ENCODE data around the gene A2ML1.
"Not testable (repeated sequence)": the region's sequence is repeated elsewhere in the genome, so short reads cannot be mapped to it uniquely, and the experiment has no call there.

A2ML1 gene

DNA sequence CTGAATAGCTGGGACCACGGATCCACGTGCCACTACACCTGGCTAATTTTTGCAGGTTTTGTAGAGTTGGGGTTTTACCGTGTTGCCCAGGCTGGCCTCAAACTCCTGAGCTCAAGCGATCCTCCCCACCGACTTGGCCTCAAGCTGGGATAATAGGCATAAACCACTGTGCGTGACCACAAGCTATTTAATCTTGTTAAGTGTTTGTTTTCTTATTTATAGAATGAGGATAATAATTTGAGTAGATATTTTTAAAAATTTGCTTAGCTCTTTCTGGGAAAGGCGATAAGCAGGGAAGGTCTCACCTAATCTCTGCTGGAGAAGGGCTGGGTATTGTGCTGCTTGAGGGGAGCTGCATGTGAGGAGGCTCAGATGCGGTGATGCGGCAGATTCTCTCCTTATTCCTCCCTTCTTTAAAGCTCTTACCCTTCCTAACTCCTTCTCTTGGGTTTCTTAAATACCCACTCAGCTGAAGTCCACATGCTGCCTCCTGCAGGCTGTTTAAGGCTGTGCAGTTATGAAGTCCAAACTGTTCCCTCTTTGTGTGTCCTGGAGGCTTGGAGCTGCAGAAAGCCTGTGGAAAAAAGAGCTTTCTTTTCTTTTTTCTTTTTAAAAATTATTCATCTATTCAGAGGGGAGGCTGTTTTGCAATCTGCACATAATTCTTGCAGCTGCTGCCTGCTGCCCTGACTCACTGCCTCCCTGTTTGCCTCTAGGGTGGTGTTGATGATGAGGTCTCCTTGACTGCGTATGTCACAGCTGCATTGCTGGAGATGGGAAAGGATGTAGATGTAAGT, 37.9 kb downstream of the A2ML1 start:
- DNase-seq, result no peak

DNA sequence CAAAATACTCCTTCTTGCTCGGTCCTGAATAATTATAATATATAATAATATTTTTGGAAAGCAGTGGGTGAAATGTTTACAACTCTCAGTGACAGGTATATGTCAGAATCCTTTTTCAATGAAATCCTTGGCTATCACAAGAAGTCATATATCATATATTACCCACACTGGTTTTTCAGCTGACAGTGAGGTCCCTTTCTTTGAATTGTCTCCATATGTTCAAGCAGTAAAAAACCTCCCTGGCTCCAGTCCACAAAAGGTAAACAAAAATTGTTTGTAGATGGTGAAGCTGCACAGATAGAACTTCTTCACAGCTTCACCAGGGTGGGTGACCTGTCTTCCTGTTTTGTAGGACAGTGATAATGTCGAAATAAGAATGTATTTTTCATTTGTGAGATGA, 44.0 kb downstream of the A2ML1 start:
- DNase-seq, result no peak

DNA sequence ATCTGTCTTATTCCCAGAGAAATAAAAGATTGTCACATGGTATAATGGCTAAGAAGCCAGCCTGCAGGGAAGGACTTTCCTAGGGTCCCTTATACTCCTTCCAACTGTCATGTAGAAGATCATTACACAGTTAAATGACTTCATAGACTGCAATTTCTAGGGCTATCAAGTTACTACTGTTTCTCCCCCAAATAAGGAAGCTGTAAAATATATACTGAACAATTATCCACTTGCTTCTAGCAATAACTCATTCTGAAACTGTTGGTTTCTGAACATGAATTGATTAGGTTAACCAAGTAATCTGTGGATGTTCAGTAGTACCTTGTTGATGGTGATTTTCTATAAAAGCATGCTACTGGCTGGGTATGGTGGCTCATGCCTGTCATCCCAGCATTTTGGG, 44.6 kb downstream of the A2ML1 start:
- DNase-seq, result no peak

DNA sequence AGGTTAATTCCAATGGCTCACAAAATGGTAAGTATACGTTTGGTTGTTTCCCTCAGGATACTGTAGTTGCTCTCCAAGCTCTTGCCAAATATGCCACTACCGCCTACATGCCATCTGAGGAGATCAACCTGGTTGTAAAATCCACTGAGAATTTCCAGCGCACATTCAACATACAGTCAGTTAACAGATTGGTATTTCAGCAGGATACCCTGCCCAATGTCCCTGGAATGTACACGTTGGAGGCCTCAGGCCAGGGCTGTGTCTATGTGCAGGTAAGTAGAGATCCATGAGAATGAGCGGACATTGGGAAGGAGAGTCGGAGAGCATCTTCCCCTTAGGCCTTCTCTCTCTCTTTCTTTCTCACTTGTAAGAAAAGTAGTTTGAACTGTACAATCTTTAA, 45.4 kb downstream of the A2ML1 start:
- no peak for DNase-seq

DNA sequence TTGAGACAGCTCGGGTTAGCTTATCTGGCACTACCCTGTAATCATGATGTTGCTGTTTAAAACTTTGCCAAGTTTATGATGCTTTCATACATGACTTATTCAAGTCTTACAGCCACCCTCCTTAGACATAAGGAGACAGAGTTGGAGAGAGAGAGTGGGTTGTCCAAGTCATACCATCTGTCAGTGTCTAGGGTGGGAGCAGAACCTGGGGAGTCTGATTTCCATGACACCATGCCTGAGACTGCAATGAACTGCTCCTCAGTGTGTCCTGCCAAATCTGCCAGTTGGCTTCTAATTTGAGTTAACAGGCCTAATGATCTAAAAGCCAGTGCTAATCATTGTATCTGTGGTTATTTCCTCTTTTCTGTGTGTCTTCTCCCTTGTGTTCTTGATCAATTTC, 48.2 kb downstream of the A2ML1 start:
- DNase-seq, result no peak

DNA sequence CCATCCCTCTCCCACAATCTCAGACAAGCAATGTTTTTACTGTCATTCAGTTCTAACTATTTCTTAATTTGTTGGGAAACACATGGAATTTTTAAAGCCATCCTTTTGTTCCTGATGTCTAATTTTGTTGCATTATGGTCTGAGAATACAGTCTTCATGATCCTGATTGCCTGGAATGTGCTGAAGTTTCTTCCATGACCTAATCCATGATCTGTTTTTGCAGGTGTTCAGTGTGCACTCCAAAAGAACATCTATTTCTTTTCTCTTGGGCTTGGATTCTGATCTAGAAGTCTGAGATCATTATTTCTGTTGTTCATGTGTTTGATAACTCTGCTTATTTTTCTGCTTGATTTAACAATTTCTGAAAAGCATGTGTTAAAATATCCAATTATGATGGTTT, 48.6 kb downstream of the A2ML1 start:
- DNase-seq, result no peak

DNA sequence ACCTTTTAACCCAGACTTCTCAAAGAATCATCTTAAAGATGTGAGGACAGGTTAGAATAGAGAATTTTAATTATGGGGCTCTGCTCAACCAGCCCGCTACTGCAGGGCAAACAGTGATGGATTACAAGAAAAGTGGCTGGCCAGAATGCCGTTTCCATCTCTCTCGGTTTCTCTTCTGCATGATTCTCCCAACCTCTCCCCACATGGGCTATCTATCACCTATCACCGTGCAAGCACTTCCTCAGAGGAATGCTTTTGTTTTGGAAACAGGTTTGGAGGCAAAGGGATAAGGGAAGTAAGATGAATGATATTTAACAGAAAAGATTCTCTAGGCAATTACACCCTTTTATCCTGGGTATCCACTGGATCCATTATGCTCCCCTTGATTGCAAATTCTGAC, 54.5 kb downstream of the A2ML1 start:
- DNase-seq, result no peak

DNA sequence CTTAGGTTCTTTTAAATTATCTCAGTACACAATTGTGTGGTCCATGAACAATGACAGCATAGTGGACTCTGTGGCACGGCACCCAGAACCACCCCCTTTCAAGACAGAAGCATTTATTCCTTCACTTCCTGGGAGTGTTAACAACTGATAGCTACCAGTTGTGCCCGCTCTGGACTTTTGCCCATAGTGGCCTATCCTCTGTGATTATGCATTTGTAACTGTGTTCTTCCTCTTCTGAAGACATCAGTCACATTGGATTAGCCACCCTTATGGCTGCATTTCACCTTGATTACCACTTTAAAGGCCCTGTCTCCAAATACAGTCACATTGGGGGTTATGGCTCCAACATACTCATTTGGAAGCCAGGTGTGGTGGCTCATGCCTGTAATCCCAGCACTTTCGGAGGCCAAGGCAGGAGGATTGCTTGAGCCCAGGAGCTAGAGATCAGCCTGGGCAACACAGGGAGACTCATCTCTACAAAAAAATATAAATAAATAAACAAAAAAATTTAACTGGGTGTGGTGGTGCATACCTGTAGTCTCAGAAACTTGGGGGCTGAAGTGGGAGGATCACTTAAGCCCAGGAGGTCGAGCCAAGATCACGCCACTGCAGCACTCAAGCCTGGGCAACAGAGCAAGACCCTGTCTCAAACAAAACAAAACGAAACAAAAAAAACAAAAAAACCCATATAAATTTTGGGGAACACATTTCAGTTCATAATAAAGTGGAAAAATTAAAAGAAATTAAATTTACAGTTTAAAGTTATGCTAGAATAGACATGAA, 64.3 kb downstream of the A2ML1 start:
- no peak for DNase-seq

DNA sequence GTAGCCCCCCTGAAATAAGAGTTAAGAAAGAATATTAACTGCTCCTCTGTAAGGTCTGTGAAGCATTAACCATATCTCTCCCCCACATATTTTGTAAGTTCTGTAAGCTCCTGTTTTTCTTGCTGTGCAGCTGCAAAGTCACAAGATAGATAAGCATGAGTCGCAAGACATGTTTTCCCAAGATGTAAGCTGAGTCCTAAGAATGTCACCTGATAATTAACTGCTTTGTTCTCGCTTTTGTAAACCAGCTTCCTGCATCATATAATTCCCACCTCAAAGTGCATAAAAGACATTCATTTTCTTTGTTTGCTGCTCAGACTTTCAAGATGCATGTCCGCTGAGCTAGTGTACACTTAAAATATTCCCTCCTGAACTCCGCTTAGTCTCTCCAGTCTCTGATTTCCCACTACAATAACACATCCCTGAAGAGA, 64.9 kb downstream of the A2ML1 start:
- DNase-seq, result no peak

DNA sequence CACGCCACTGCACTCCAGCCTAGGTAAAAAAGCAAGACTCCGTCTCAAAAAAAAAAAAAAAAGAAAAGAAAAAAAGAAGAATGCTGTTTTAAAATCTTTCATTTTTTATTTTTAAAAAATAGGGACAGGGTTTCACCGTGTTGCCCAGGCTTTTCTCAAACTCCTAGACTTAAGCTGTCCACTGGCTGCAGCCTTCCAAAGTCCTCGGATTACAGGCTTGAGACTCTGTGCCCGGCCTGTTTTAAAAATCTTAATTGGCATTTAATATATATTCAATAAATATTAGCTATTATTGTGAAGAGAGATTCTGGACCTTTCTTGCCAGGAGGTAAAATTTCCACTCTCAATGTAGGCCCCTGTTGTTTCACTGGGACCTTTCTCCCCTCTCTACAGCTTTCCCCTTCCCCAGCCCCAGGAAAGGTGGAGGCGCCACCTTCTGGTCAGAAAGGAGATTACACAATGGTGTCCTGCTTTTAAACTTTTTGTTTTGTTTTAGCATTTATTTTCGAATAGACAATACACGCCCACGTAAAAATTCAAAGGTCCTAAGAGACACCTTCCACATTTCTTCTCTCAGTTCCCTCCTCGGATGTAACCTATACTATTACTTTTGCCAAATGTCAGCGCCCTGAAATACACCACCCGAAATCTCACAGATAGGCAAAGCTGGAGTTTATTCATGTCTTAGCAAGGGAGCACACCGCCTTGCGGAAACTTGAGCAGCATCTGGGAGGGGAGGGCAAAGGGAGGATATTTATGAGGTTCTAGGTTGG, 68.1 kb downstream of the A2ML1 start:
- DNase-seq, result peak in 3 of 4 experiments; percentile 3 to 35 (median 33)

DNA sequence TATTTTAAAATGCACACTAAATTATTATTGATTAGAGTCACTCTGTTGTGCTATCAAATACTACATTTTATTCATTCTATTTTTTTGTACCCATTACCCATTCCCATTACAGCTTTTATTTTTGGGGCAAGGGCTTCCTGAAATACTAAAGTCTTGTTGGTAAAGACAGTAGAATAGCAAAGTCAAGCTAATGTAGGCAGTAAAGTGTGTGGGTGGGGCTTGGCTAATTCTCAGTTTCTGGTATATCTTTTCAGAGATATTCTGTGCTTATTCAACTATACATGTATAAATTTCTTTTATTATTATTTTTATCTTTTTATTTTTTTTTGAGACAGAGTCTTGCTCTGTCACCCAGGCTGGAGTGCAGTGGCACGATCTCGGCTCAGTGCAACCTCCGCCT, 69.6 kb downstream of the A2ML1 start:
- no peak for DNase-seq

DNA sequence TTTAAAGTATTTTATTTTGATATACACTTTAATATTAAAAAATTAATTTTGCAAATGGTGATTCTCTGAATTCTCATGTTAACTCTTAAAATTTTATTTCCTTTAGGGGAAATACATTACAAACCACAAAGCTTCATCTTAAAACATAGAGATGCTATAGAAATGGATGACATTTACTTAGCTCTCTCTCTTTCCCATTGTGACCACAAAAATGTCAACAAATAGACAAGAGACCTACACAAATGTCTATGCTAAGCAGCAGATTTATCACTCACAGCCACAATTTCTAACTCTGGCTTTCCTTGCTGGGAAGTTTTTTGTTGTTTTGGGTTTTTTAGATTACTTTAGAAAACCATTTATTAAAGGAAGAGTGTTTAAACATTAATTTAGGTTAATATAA, 72.0 kb downstream of the A2ML1 start:
- no peak for DNase-seq

DNA sequence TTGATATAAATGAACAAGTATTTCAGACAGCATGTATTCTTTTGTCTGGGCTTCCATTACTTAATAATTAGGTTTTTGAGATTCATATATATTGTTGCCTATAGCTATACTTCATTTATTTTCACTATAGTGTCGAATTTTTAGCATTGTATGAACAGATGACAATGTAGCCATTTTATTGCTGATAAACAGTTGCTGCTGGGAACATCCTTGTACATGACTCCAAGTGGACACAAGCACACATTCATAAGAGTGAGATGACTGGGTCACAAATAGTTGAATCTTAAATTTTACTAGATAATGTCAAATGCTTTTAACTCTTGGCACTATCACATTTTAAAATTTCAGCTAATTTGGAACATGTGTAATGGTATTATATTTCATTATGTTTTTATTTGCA, 72.6 kb downstream of the A2ML1 start:
- DNase-seq, result no peak

DNA sequence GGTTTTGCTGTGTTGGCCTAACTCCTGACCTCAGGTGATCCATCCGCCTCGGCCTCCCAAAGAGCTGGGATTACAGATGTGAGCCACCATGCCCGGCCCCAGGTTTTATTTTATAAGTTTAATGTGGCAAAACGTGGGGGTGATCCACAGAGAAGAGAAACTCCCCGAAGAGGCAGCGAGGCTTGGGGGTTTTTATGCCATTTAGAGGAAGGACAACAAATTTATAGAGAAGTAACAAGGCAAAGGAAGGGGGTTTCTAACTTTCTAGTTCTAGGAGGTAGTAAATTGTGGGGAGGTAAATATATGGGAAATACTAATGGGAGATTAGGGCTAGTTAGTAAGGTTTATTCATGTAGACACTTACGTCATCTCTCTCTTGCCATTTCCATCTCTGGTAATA, 74.7 kb downstream of the A2ML1 start:
- DNase-seq, result no peak

DNA sequence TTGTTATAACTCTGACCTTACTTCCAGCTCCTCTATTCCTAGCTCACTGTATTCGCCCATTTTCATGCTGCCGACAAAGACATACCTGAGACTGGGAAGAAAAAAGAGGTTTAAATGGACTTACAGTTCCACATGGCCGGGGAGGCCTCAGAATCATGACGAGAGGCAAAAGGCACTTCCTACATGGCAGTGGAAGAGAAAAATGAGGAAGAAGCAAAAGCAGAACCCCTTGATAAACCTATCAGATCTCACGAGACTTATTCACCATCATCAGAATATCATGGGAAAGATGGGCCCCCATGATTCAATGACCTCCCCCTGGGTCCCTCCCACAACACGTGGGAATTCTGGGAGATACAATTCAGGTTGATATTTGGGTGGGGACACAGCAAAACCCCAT, 77.4 kb downstream of the A2ML1 start:
- DNase-seq, result no peak

DNA sequence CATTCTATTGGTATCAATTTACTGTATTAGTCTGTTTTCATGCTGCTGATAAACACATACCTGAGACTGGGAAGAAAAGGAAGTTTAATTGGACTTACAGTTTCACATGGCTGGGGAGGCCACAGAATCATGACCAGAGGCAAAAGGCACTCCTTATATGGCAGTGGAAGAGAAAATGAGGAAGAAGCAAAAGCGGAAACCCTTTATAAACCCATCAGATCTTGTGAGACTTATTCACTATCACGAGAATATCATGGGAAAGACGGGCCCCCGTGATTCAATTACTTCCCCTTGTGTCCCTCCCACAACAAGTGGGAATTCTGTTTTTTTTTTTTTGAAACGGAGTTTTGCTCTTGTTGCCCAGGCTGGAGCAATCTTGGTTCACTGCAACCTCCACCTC, 80.3 kb downstream of the A2ML1 start:
- not testable (repeated sequence) for DNase-seq

DNA sequence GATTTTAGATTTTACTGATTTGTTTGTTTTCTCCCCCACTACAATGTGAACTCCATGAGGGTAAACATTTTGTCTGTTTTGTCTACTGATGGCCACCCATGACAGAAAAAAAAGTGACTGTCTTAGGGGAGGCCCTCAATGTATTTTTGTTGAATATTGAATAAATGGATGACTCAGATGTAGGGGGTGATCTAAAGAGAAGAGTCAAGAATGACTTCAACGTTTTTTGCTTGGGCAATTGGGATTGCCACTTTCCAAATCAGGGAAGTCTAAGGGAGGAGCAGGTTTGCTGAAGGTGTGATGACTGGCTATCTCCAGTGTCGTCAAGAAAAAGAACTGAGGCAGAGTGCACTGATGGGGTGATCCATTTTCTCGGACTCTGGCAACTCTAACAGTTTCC, 81.2 kb downstream of the A2ML1 start:
- DNase-seq, result no peak

DNA sequence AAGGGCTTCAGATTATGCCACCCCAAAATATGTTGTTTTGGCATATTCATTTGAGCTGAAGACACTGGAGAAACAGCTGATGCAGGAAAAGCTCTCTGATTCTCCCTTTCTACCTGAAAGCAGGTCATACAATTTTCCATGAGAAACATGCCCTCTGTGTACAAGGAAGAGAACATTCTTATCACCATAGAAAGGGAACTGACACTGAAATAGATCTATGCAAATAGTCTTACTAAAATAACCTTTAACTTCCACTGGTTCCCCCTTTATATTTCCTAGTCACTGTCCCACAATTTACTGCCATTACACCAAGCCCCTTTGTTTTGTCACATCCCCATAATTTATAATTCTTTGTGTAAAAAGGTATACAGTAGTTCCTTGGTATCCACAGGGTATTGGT, 82.2 kb downstream of the A2ML1 start:
- DNase-seq, result no peak

DNA sequence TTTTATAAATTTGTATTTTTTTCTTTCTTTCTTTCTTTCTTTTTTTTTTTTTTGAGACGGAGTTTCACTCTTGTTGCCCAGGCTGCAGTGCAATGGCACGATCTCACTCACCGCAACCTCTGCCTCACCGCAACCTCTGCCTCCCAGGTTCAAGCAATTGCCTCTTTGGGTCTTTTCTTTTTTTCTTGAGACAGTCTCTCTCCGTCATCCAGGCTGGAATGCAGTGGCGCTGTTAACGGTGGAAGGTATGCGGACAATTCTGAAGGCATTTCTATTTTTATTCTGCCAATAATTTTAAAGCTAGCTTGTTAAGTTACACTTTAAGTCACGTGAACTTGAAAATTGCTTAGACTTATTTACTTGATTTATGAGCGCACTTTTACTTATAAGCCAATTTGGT, 83.1 kb downstream of the A2ML1 start:
- DNase-seq, result no peak

DNA sequence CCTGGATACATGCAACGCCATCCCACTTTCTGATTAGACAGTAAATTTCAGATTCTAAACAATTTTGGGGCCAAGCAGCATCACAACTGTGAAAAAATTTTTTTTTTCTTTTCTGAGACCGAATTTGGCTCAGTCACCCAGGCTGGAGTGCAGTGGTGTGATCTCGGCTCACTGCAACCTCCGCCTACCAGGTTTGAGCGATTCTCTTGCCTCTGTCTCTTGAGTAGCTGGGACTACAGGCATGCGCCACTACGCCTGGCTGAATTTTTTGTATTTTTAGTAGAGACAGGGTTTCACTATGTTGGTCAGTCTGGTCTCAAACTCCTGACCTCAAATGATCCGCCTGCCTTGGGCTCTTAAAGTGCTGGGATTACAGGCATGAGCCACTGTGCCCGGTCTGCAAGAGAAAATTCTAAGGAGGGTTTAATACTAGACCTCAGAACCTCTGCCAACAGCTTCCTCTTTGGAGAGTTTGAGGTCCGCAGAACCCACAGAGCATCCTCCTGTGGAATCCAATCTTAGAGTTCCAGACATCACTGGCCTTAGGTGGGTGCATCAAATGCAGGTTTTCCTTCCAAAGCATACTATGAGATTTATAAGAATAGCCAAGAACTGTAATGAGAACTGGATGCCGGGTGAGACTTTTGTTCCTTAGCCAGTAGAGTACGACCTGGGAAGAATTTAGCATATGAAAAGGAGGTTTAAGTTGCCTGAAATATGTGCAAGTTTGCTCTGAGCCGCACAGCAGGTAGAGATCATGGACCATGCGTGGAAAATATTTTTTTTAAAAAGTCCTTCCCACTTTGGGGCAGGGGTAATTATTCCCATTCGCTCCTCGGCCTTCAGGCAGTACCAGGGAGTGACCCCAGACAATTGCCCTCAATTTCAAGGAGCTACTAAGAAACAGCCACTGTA, 84.1 kb downstream of the A2ML1 start:
- no peak for DNase-seq

DNA sequence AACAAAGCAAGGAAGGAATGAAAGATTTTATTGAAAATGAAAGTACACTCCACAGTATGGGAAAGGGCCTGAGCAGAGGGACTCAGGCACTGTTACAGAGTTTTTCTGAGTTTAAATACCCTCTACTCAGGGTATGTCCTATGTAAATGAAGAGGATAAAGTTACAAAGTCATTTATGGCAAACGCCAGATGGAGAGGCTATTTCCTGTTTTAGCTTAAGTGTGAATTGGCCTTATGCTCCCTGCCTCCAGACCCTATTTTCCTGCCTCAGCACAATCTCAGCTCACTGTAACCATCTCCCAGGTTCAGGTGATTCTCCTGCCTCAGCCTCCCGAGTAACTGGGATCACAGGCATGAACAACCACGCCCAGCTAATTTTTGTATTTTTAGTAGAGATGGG, 85.1 kb downstream of the A2ML1 start:
- no peak for DNase-seq

DNA sequence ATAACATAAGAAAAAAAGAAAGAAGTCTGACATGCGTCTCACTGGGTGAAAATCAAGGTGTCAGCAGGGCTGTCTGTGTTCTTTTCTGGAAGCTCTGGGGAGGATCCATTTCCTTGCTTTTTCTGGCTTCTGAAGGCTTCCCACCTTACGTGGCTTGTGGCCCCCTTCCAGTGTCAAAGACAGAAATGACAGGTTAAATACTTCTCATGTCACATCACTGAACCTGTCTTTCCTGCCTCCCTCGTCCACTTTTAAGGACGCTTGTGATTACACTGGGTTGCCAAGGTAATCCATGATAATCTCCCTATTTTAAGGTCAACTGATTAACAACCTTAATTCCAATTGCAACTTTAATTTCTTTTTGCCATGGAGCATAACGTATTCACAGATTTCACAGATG, 87.3 kb downstream of the A2ML1 start:
- no peak for DNase-seq
